ENCODE results near the gene GNAS.
A peak's percentile ranks its signal among the peaks of the same experiment; 100 is the strongest.

The GNAS gene

DNA sequence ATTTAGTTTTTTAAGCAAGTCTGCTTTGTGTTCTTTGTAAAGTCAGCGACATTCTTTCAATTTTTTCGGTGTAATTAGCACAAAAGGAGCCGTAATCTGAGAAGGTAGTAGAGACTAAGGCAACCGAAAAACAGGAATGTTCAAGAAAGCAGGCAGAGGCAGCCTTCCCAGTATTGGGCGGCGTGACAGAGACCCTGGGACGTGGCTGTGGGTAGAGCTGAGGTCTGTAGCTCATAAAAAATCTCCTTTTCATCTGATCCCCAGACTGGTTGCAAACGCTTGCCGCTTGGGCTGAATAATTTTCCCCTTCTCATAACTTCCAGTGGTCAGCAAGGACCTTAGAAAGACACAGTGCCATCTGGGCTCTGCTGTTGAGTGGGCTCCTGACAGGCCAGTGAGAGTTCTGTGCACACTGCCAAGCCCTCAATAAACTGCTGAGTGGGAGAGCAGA, 30.8 kb downstream of the GNAS start:
- Histone ChIP-seq H3K27me3 (ENCODE audit: low read depth) (no peaks in the 10 kb centered on the region), H3K4me3 (peak overlapping the region; percentile 1; the same call in 1 of the 2 replicates), H3K9me3 (peaks cover 9% of the 10 kb centered on the region; the same call in 1 of the 2 replicates), H3K4me1 (peaks cover 32% of the 10 kb centered on the region), H3K36me3 (replicated peaks) (no peaks in the 10 kb centered on the region)
- peak; percentile 79 to 90 for DNase-seq (ENCODE audit: low spot score in 2 of 2)
- in situ Hi-C loops (cut with MboI; ENCODE audit: low sequenced_read_pairs), result no loop called here

- H3K36me3 ChIP-seq (replicated peaks), result no peaks in the 10 kb centered on the region
- no peak for DNase-seq (ENCODE audit: low spot score in 2 of 2)
- in situ Hi-C loops (cut with MboI; ENCODE audit: low sequenced_read_pairs), result no loop called here
- peaks cover 9% of the 10 kb centered on the region; the same call in 1 of the 2 replicates for H3K9me3 ChIP-seq
- H3K4me3 ChIP-seq, result no peak overlapping the region
- H3K4me1 ChIP-seq, result peaks cover 24% of the 10 kb centered on the region
- H3K27me3 ChIP-seq (ENCODE audit: low read depth), result no peaks in the 10 kb centered on the region
Measured at GRCh38 chr20:58884966-58885365, 32.5 kb downstream of the GNAS start.

DNA sequence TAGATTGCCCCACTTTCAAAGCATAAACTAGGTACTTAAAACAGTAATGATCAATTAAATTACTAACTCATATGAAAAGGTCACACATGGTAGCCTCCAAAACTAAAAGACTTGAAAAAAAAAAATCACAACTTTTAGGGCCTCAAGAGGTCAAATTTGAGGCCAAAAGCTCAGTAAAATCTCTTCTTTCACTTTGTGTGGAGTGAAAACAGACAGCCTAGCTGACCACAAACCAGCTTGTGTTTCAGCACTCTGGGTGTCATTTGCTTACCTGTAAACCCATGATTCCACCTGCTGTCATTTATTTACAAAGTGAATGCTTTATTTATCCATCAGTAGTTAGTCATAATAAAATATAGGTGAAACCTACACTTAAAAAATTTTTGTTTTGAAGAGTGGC, 34.0 kb downstream of the GNAS start:
- in situ Hi-C loops (cut with MboI; ENCODE audit: low sequenced_read_pairs), result no loop called here
- no peak for DNase-seq (ENCODE audit: low spot score in 2 of 2)

GRCh38 chr20:58888103-58888502, 35.6 kb downstream of the GNAS start:
- DNase-seq (ENCODE audit: low spot score in 2 of 2), result no peak
- in situ Hi-C loops (cut with MboI; ENCODE audit: low sequenced_read_pairs), result no loop called here
- Histone ChIP-seq H3K9me3 (peaks cover 9% of the 10 kb centered on the region; the same call in 1 of the 2 replicates), H3K36me3 (replicated peaks) (no peaks in the 10 kb centered on the region), H3K4me1 (peaks cover 13% of the 10 kb centered on the region), H3K4me3 (no peak overlapping the region), H3K27me3 (ENCODE audit: low read depth) (no peaks in the 10 kb centered on the region)

More for the DNA sequence above, 34.0 kb downstream of the GNAS start:
- Histone ChIP-seq H3K9me3 (peaks cover 9% of the 10 kb centered on the region; the same call in 1 of the 2 replicates), H3K36me3 (replicated peaks) (no peaks in the 10 kb centered on the region), H3K4me1 (peaks cover 21% of the 10 kb centered on the region), H3K27me3 (ENCODE audit: low read depth) (no peaks in the 10 kb centered on the region), H3K4me3 (no peak overlapping the region)

- no peaks in the 10 kb centered on the region for H3K36me3 ChIP-seq (replicated peaks)
- no peak overlapping the region for H3K4me3 ChIP-seq
- DNase-seq (ENCODE audit: low spot score in 2 of 2), result no peak
- H3K27me3 ChIP-seq (ENCODE audit: low read depth), result no peaks in the 10 kb centered on the region
- peaks cover 11% of the 10 kb centered on the region for H3K4me1 ChIP-seq
- in situ Hi-C loops (cut with MboI; ENCODE audit: low sequenced_read_pairs), result no loop called here
- H3K9me3 ChIP-seq, result peaks cover 9% of the 10 kb centered on the region; the same call in 1 of the 2 replicates
Measured at GRCh38 chr20:58888521-58889333, 36.2 kb downstream of the GNAS start.

GRCh38 chr20:58889334-58889760, 36.8 kb downstream of the GNAS start:
- Histone ChIP-seq H3K4me3 (no peak overlapping the region), H3K4me1 (peaks cover 11% of the 10 kb centered on the region), H3K27me3 (ENCODE audit: low read depth) (no peaks in the 10 kb centered on the region), H3K36me3 (replicated peaks) (no peaks in the 10 kb centered on the region), H3K9me3 (peaks cover 9% of the 10 kb centered on the region; the same call in 1 of the 2 replicates)
- in situ Hi-C loops (cut with MboI; ENCODE audit: low sequenced_read_pairs), result no loop called here
- no peak for DNase-seq (ENCODE audit: low spot score in 2 of 2)

DNA sequence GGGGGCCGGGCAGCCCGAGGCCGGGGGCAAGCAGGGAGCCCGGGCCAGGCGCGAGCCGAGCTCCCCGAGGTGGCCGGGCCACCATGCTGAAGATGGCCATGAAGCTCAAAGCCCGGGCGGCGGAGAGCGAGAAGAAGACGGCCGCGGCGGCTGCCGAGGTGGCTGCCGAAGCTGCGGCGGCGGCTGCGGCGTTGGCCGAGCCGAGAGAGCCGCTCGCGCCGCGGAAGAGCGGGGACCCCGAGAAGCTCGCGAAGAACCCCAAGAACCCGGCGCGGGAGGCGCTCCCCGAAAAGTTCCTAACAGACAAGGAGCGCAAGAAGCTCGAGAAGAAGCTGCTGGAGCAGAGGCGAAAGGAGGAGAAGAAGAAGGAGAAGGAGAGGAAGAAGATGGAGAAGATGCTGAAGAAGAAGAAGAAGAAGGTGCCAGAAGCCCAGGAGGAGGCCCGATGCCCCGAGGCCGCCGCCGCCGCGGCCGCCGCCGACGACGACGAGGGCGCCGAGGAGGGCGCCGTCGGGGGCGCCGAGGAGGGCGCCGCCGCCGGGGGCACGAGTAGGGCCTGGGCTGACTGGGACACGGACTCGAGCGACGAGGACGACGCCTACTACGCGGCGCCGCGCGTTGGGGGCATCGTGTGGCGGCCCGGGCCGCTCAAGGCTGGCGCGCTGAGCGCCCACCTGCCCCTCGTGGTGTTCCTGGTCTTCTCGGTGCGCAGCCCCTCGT, 37.4 kb downstream of the GNAS start:
- Histone ChIP-seq H3K9me3 (peaks cover 9% of the 10 kb centered on the region; the same call in 1 of the 2 replicates), H3K36me3 (replicated peaks) (no peaks in the 10 kb centered on the region), H3K27me3 (ENCODE audit: low read depth) (no peaks in the 10 kb centered on the region), H3K4me1 (peaks cover 17% of the 10 kb centered on the region), H3K4me3 (peak overlapping the region; percentile 30; the same call in 1 of the 2 replicates)
- DNase-seq (ENCODE audit: low spot score in 2 of 2), result no peak
- in situ Hi-C loops (cut with MboI; ENCODE audit: low sequenced_read_pairs), result no loop called here

DNA sequence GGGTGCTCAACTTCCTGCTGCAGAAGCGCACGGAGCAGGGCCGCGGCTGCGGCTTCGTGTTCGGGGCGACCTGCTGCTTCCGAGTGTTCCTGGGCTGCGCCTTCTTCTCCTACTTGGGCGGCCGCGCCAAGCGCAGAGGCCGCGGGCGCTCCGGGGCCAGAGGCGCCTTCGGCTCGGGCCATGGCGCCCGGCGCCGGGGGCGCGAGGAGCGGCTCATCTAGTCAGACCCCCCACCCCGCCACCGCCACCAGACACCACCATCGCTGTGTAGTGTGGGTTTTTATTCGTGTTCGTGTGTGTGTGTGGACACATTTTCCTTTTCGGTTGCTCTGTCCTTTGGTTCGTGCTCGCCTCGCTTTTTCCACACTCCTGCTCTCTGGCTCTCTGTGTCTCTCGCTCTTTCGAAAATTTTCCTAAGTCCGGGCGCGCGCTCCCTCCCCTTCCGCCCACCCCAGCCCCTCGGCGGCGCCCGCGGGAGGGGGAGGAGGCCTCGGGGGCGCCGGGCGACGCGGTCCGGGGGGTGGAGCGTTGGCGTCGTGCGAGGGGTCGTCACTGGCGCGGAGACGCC, 38.1 kb downstream of the GNAS start:
- Histone ChIP-seq H3K9me3 (peaks cover 6% of the 10 kb centered on the region; the same call in 1 of the 2 replicates), H3K4me3 (peak overlapping the region; percentile 30), H3K4me1 (peaks cover 24% of the 10 kb centered on the region), H3K36me3 (replicated peaks) (peaks cover 2% of the 10 kb centered on the region), H3K27me3 (ENCODE audit: low read depth) (no peaks in the 10 kb centered on the region)
- in situ Hi-C loops (cut with MboI; ENCODE audit: low sequenced_read_pairs), result no loop called here
- peak; percentile 76 to 87 for DNase-seq (ENCODE audit: low spot score in 2 of 2)

- Histone ChIP-seq H3K36me3 (replicated peaks) (peaks cover 8% of the 10 kb centered on the region), H3K4me3 (peak overlapping the region; percentile 75), H3K9me3 (0 out of 2 replicates have a peak, but pooled peaks cover 3% of the 10 kb centered on the region), H3K27me3 (ENCODE audit: low read depth) (no peaks in the 10 kb centered on the region), H3K4me1 (peaks cover 25% of the 10 kb centered on the region)
- DNase-seq (ENCODE audit: low spot score in 2 of 2), result peak; percentile 64 to 85
- in situ Hi-C loops (cut with MboI; ENCODE audit: low sequenced_read_pairs), result no loop called here
Measured at GRCh38 chr20:58891086-58891717, 38.7 kb downstream of the GNAS start.

DNA sequence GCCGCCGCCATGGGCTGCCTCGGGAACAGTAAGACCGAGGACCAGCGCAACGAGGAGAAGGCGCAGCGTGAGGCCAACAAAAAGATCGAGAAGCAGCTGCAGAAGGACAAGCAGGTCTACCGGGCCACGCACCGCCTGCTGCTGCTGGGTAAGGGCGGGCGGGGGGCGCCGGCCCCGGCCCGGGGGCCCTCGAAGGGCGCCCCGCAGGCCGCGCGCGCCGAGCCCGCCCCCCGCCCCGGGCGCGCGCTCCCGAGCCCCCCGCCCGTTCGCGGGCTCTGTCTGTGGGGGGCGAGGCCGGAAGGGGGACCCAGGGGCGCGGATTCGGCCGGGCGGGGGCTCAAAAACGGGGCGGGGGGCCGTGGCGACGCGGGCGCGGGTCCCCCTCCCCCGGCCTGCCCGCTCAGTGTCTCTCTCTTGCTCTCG, 39.2 kb downstream of the GNAS start:
- DNase-seq (ENCODE audit: low spot score in 2 of 2), result peak in 1 of 2 experiments; percentile 52
- no peaks in the 10 kb centered on the region for H3K9me3 ChIP-seq
- H3K36me3 ChIP-seq (replicated peaks), result peaks cover 13% of the 10 kb centered on the region
- peak overlapping the region; percentile 75 for H3K4me3 ChIP-seq
- no peaks in the 10 kb centered on the region for H3K27me3 ChIP-seq (ENCODE audit: low read depth)
- H3K4me1 ChIP-seq, result peaks cover 25% of the 10 kb centered on the region
- in situ Hi-C loops (cut with MboI; ENCODE audit: low sequenced_read_pairs), result no loop called here

- Histone ChIP-seq H3K4me1 (peaks cover 25% of the 10 kb centered on the region), H3K9me3 (no peaks in the 10 kb centered on the region), H3K4me3 (peak overlapping the region; percentile 75), H3K36me3 (replicated peaks) (peaks cover 19% of the 10 kb centered on the region), H3K27me3 (ENCODE audit: low read depth) (no peaks in the 10 kb centered on the region)
- in situ Hi-C loops (cut with MboI; ENCODE audit: low sequenced_read_pairs), result no loop called here
- peak; percentile 70 to 90 for DNase-seq (ENCODE audit: low spot score in 2 of 2)
Measured at GRCh38 chr20:58892141-58892931, 39.8 kb downstream of the GNAS start.

DNA sequence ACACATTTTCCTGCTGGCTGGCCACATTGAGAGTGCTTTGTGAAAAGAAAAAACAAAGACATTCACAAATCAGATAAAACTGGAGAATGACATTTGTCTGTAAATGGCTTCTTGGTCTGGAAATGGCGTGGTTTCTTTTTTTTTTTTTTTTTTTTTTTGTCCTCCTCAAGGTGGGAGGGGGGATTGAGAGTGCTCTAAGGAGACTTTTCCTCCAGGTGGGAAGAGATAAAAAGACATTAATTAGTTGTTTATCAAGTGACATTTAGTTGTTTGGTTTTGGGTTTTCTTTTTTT, 40.4 kb downstream of the GNAS start:
- peaks cover 25% of the 10 kb centered on the region for H3K4me1 ChIP-seq

More for the DNA sequence above, 40.4 kb downstream of the GNAS start:
- no peaks in the 10 kb centered on the region for H3K27me3 ChIP-seq (ENCODE audit: low read depth)
- H3K9me3 ChIP-seq, result no peaks in the 10 kb centered on the region
- in situ Hi-C loops (cut with MboI; ENCODE audit: low sequenced_read_pairs), result no loop called here
- no peak for DNase-seq (ENCODE audit: low spot score in 2 of 2)
- H3K4me3 ChIP-seq, result peak overlapping the region; percentile 75
- peaks cover 24% of the 10 kb centered on the region for H3K36me3 ChIP-seq (replicated peaks)
